ENCODE results near the gene CD63.
A peak's percentile ranks its signal among the peaks of the same experiment; 100 is the strongest.

Gene CD63

GRCh38 chr12:55728939-55729818 lies at the start of gene CD63:
TSS of gene CD63 (minus strand) at chr12:55729009. CDS start at chr12:55728341, 668 bp downstream.
- peak; percentile 94 to 96 for DNase-seq (ENCODE audit: low read depth in 2 of 2)
- TF ChIP-seq CTCF (IDR thresholded peaks at IDR 0.05; ENCODE audit: low read depth, low read length) = no peak
- H3K4me3 ChIP-seq (replicated peaks in 1 of 2; ENCODE audit: low read depth in 2 of 2, low read length in 2 of 2) = peak within 1 kb of the TSS; percentile 83 to 94

GRCh38 chr12:55777856-55778255 lies 49.0 kb upstream of the CD63 start:
- H3K4me3 ChIP-seq (replicated peaks in 1 of 2; ENCODE audit: low read depth in 2 of 2, low read length in 2 of 2) = no peak overlapping the region
- DNase-seq (ENCODE audit: low read depth in 2 of 2) = no peak
- TF ChIP-seq CTCF (IDR thresholded peaks at IDR 0.05; ENCODE audit: low read depth, low read length) = no peak

- H3K4me3 ChIP-seq (replicated peaks in 1 of 2; ENCODE audit: low read depth in 2 of 2, low read length in 2 of 2) = no peak overlapping the region
- no peak for TF ChIP-seq CTCF (IDR thresholded peaks at IDR 0.05; ENCODE audit: low read depth, low read length)
- no peak for DNase-seq (ENCODE audit: low read depth in 2 of 2)
Observed at GRCh38 chr12:55771736-55772135, 42.9 kb upstream of the CD63 start.

GRCh38 chr12:55767156-55767555 lies 38.3 kb upstream of the CD63 start:
- no peak for TF ChIP-seq CTCF (IDR thresholded peaks at IDR 0.05; ENCODE audit: low read depth, low read length)
- no peak overlapping the region for H3K4me3 ChIP-seq (replicated peaks in 1 of 2; ENCODE audit: low read depth in 2 of 2, low read length in 2 of 2)
- DNase-seq (ENCODE audit: low read depth in 2 of 2) = no peak

GRCh38 chr12:55765736-55766290 lies 37.0 kb upstream of the CD63 start:
- no peak for TF ChIP-seq CTCF (IDR thresholded peaks at IDR 0.05; ENCODE audit: low read depth, low read length)
- no peak overlapping the region for H3K4me3 ChIP-seq (replicated peaks in 1 of 2; ENCODE audit: low read depth in 2 of 2, low read length in 2 of 2)
- no peak for DNase-seq (ENCODE audit: low read depth in 2 of 2)

GRCh38 chr12:55762646-55763045 lies 33.8 kb upstream of the CD63 start:
- no peak for TF ChIP-seq CTCF (IDR thresholded peaks at IDR 0.05; ENCODE audit: low read depth, low read length)
- DNase-seq (ENCODE audit: low read depth in 2 of 2) = no peak
- no peak overlapping the region for H3K4me3 ChIP-seq (replicated peaks in 1 of 2; ENCODE audit: low read depth in 2 of 2, low read length in 2 of 2)
